Epithelial cell of proximal tubule (primary cell): Measurements from ENCODE around the gene MCRIP1. TPM values are rescaled to one million over a fixed set of nuclear protein-coding genes. Genes with fewer than 3 reads are reported as not detected.

Source experiments
- DNase-seq: peaks from one replicate; pipeline ENCODE4 v3.0.0-alpha.2; 2011; ENCODE audit warnings: low read depth
- H3K4me3 ChIP-seq: 2 replicates; pipeline ENCODE4 v1.5.1; 2011; ENCODE audit warnings: low read depth, mild to moderate bottlenecking, low read length
- total RNA-seq: library from RNA; depleted of rRNA; stranded (reverse); fragments of >200 nt; gene quantifications from 2 replicates; pipeline ENCODE4 v1.2.3, GENCODE V29; 2015
- TF ChIP-seq, protein P1 (sequence below): conservative IDR thresholded peaks from 2 replicates; pipeline ENCODE4 v1.5.1; 2012; ENCODE audit warnings: low read depth, mild to moderate bottlenecking, low read length

MCRIP1 gene
- total RNA-seq, 1 donor from 2014 or later, result 153 TPM

DNA sequence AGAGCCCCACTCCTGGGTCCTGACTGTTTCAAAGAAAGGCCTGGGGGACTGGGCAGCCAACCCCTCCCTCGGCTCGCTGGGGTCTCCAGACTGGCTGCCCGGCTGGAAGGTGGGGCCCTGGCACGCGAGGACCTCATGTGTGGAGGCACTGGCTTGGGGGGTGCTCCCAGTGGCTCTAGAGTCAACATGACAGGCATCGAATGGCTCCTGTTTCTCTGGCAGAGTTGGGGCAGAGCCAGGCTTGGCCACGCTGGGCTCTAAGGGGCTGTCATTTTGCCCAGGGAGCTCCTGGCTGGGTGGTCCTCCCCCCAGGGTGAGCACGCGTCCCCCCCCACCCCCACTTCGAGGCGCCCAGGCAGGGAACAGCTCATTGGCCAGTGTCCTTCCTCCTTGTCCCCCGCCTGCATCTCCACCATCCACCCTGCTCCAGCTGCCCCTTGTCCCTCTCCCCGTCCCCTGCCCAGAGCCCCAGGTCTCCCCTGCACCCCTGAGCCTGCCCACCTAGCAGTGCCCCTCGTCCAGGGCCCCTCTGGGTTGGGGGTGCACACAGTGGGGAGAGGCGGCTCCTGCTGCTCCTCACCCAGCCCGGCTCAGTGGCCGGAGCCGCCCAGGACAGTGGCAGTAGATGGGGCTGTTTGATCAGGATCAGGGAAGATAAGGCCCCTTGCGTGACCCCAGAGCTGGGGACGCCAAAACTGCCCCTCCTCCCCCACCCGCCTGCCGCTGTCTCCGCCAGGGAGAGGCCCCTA, 26.5 kb downstream of the MCRIP1 start:
- H3K4me3 ChIP-seq, result no peak overlapping the region
- DNase-seq, result no peak
- TF ChIP-seq, protein P1, sequence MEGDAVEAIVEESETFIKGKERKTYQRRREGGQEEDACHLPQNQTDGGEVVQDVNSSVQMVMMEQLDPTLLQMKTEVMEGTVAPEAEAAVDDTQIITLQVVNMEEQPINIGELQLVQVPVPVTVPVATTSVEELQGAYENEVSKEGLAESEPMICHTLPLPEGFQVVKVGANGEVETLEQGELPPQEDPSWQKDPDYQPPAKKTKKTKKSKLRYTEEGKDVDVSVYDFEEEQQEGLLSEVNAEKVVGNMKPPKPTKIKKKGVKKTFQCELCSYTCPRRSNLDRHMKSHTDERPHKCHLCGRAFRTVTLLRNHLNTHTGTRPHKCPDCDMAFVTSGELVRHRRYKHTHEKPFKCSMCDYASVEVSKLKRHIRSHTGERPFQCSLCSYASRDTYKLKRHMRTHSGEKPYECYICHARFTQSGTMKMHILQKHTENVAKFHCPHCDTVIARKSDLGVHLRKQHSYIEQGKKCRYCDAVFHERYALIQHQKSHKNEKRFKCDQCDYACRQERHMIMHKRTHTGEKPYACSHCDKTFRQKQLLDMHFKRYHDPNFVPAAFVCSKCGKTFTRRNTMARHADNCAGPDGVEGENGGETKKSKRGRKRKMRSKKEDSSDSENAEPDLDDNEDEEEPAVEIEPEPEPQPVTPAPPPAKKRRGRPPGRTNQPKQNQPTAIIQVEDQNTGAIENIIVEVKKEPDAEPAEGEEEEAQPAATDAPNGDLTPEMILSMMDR, result no peak

DNA sequence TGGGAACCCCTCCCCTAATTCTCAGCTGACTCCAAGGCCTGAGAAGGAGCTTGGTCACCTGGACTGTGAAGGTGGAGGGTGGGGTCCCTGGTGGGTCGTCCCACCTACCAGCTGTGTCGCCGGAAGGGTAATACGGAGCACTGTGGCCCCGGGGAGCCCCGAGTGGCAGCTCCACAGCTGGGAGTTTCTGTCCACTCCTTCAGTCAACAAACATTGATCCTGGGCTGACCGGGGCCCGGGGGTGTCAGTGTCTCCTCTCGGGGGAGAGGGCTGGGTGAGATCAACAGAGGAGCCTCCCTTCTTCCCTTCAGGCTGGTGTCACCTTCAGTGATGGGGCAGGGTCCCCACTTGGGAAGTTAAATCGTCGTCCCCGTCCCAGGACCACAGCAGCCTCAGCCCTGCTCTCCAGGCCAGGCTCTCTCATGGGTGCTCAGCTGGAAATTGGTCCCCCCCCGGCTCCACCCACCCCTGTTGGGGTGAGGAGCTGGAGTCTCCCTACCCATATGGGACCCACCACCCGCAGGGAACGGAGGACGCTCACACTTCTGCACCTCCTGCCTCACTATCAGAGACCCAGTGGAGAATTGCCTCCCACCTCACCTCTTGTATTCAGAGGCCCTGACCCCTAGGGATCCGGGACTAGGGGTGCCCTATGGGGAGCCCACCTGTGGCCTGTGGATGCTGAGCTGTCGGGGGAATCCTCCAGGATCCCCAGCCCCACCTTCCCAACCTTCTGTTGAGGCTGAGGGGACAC, 27.2 kb downstream of the MCRIP1 start:
- TF ChIP-seq, protein P1, result no peak
- H3K4me3 ChIP-seq, result no peak overlapping the region
- no peak for DNase-seq

DNA sequence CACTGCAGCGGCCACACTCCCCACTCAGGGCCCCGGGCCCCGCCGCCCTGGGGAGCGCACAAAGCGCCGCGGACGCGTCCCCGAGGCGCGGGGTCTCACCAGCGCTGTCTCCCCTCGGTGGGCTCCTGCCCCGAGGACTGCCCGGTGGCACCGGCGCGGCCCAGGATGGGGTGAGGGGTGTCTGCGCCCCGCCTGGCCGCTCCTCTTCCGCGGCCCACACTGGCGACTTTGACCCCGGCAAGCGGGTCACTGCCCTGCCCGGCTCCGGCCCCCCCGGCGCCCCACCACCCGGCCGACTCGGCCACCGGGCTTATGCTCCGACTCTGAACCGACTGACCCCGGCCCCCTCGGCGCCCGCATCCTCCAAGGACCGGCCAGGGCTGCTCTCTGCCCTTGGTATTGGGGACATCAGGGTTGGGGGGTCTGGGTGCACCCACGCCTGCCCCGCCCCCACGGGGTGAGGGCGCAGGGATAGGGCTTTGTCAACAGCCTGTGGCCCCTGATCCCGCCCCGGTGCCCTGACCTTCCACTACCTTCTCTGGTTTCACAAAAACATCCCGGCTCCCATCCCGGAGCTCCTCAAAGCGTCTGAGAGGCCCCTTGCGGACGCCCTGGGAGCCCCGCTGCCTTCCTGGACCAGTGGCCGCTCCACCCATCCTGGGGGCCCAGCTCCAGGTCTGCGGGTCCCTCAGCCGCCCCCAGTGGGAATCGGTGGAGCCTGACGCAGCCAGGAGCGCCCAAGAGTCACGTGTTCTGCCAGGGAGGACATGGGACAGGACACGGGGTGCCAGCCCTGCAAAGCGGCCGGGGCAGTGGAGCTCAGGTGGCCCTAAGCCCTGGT, 28.3 kb downstream of the MCRIP1 start:
- no peak for DNase-seq
- no peak overlapping the region for H3K4me3 ChIP-seq
- TF ChIP-seq, protein P1, result no peak

DNA sequence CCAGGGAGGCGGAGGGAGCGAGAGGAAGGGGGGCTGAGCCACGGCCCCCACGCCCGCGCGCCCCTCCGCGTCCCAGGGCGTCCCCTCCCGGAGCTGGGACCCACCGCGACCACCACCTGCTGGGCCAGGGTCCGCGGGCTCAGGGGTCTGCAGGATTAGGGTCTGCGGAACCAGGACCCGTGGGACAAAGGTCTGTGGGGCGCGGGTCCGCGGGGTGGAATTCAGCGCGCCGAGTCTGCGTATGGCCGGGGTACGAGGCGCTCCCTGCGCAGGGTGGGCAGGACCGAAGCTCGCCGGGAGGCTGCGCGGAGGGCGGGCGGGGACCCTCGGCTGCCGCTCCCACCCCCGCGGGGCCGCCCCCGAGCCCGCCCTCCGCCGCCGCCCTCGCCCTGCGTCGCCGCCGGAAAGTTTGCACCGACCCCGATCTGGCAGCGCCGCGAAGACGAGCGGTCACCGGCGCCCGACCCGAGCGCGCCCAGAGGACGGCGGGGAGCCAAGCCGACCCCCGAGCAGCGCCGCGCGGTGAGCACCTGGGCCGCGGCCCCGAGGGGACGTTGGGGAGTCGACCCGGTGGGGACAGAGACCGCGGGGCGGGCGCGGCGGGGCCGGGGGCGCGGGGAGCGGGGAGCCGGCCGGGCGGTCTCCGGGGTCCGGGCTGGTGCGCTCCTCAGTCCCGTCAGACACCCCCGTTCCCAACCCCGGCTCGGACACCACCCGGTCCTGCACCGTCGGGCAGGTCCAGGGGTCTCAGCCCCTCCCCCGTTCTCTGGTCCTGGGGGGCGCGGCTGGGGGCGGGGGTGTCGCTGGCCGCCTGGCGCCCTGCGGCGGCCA, 29.1 kb downstream of the MCRIP1 start, which contains the start of gene GCGR:
Gene GCGR (plus strand): TSS at position 423 of the 831 bp plus-strand sequence. CDS start 4,869 bp downstream, outside the sequence.
- no peak for DNase-seq
- H3K4me3 ChIP-seq, result no peak within 1 kb of the TSS
- TF ChIP-seq, protein P1, result no peak

DNA sequence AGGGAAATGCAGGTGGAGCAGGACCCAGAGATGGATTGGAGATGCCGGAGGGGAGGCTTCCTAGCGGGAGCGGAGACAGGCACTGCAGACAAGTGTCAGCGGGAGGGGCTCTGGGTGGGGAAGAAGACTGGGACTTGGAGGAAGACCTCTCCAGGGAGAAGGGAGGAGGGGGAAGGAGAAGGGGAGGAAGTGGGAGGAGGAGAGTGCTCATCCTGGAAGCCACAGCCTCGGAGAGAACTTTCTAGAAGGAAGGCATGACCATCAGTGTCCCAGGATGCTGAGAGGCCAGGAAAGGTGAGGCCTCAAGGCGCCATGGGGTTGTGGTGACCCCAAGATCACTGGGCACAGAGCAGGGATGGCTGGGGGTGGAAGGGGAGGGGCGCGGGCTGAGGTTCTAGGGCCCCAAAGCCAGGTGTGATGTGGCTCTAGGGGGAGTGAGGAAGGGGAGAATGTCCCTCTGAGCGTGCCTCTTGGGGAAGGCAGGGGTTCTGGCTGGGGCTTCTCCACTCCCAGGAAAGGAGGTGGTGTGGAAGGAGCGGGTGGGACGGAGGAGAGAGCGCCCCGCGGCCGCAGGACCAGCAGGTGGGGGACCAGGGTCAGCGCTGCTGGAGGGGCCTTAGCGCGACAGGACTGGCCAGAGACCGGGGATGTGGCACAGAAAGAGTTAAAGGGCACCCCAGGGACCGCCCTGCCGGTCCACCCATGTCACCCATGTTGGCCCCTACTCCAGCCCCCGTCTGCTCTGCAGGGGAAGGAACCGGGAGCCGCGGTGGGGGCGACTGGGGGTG, 30.0 kb downstream of the MCRIP1 start:
- TF ChIP-seq, protein P1, result no peak
- H3K4me3 ChIP-seq, result no peak overlapping the region
- DNase-seq, result no peak
